Measurements from ENCODE around the gene ZNF784. TPM values are rescaled to one million over a fixed set of nuclear protein-coding genes. Genes with fewer than 3 reads are reported as not detected.

ZNF784 gene
- total RNA-seq, 1 experiment from 2014 or later = 9.9 TPM

- TF ChIP-seq ZNF532 (CRISPR knock-in tag; IDR thresholded peaks at IDR 0.05; ENCODE audit: borderline replicate concordance) (no peak), ZNF232 (CRISPR knock-in tag; IDR thresholded peaks at IDR 0.05) (peak; percentile 67; the same call in 1 of the 2 replicates), IRF2 (CRISPR knock-in tag; IDR thresholded peaks at IDR 0.05; ENCODE audit: borderline replicate concordance, low read depth) (no peak), ATF6 (CRISPR knock-in tag; IDR thresholded peaks at IDR 0.05) (no peak), ZNF138 (CRISPR knock-in tag; conservative IDR thresholded peaks at IDR 0.05) (no peak), ZNF219 (CRISPR knock-in tag; IDR thresholded peaks at IDR 0.05; ENCODE audit: borderline replicate concordance) (0 out of 2 replicates have a peak, but pooled peaks have one; percentile 61), OVOL2 (CRISPR knock-in tag; IDR thresholded peaks at IDR 0.05; ENCODE audit: borderline replicate concordance) (no peak), ZSCAN18 (CRISPR knock-in tag; IDR thresholded peaks at IDR 0.05) (no peak), ZNF317 (CRISPR knock-in tag; IDR thresholded peaks at IDR 0.05; ENCODE audit: borderline replicate concordance, low read depth) (no peak), CDX4 (CRISPR knock-in tag; IDR thresholded peaks at IDR 0.05; ENCODE audit: borderline replicate concordance) (no peak), IRF1 (CRISPR knock-in tag; IDR thresholded peaks at IDR 0.05) (peak; percentile 45; the same call in 1 of the 2 replicates), ZNF281 (CRISPR knock-in tag; IDR thresholded peaks at IDR 0.05) (no peak), STAT6 (CRISPR knock-in tag; conservative IDR thresholded peaks at IDR 0.05; ENCODE audit: low read depth) (no peak), ZNF425 (CRISPR knock-in tag; conservative IDR thresholded peaks at IDR 0.05) (no peak), E2F1 (CRISPR knock-in tag; IDR thresholded peaks at IDR 0.05) (no peak), ESRRA (CRISPR knock-in tag; IDR thresholded peaks at IDR 0.05; ENCODE audit: borderline replicate concordance) (peak; percentile 53; the same call in 1 of the 2 replicates), MXD4 (CRISPR knock-in tag; IDR thresholded peaks at IDR 0.05; ENCODE audit: borderline replicate concordance) (no peak), TP53 (CRISPR knock-in tag; IDR thresholded peaks at IDR 0.05) (no peak)
Measured at GRCh38 chr19:55581145-55581822, 43.1 kb downstream of the ZNF784 start (continued).
